SW 1271 (cell line): ENCODE data around the gene ISCU.

Experiments used
- DNase-seq, 2 experiments: peaks; one replicate each; lab custom pipeline; 2025; lab: John Stamatoyannopoulos, UW

The ISCU gene

GRCh38 chr12:108603743-108604142 is 41.3 kb downstream of the ISCU start:
- no peak for DNase-seq

GRCh38 chr12:108604208-108604941 is 42.0 kb downstream of the ISCU start:
- no peak for DNase-seq

- DNase-seq = no peak
These were observed 42.7 kb downstream of the ISCU start for GRCh38 chr12:108605000-108605689.

GRCh38 chr12:108605690-108606406 is 43.5 kb downstream of the ISCU start:
- DNase-seq = no peak

GRCh38 chr12:108606492-108606891 is 44.1 kb downstream of the ISCU start:
- DNase-seq = no peak

- no peak for DNase-seq
These were observed 45.7 kb downstream of the ISCU start for GRCh38 chr12:108607981-108608600.

- no peak for DNase-seq
These were observed 46.2 kb downstream of the ISCU start for GRCh38 chr12:108608616-108609015.

GRCh38 chr12:108609537-108610335 is 47.3 kb downstream of the ISCU start:
- no peak for DNase-seq

GRCh38 chr12:108610336-108610815 is 48.0 kb downstream of the ISCU start:
- no peak for DNase-seq

GRCh38 chr12:108610856-108611605 is 48.6 kb downstream of the ISCU start:
- DNase-seq = no peak

GRCh38 chr12:108611884-108612415 is 49.6 kb downstream of the ISCU start:
- peak in 1 of 2 experiments; percentile 36 for DNase-seq

GRCh38 chr12:108612788-108613282 is 50.4 kb downstream of the ISCU start:
- DNase-seq = no peak

GRCh38 chr12:108613548-108613947 is 51.2 kb downstream of the ISCU start:
- DNase-seq = no peak

GRCh38 chr12:108614041-108614440 is 51.6 kb downstream of the ISCU start:
- DNase-seq = no peak

GRCh38 chr12:108614639-108615038 is 52.2 kb downstream of the ISCU start:
- DNase-seq = no peak

- no peak for DNase-seq
These were observed 53.5 kb downstream of the ISCU start for GRCh38 chr12:108615918-108616317.

GRCh38 chr12:108616359-108616758 is 54.0 kb downstream of the ISCU start:
- no peak for DNase-seq

GRCh38 chr12:108616941-108617858 is 54.8 kb downstream of the ISCU start:
- DNase-seq = no peak
